Endothelial cell of umbilical vein (primary cell): ENCODE results near the gene MUC7. TPM values are rescaled to one million over a fixed set of nuclear protein-coding genes. Genes with fewer than 3 reads are reported as not detected.

Experiments
- BruUV-seq: library from RNA; stranded (reverse); fragments of 400-500 nt; replicated peaks from 2 replicates; lab custom pipeline; 2021; lab: Mats Ljungman, UMichigan
- CTCF ChIA-PET: fragments of 300-600, 350-600 bp; sonication (Branson Sonifier 250); formaldehyde crosslinking; loops from one replicate; lab custom pipeline; 2021; ENCODE audit warnings: antibody characterized with exemption, inconsistent platforms; lab: Charles Lee
- POLR2A ChIA-PET: fragments of 300-600, 350-600 bp; sonication (Branson Sonifier 250); formaldehyde crosslinking; loops from one replicate; lab custom pipeline; 2021; ENCODE audit warnings: antibody characterized with exemption, inconsistent platforms; lab: Charles Lee
- DNase-seq: peaks from one replicate; pipeline ENCODE4 v3.0.0-alpha.2; 2011; ENCODE audit warnings: low read depth, low spot score
- FAIRE-seq: peaks from 2 replicates; lab custom pipeline; 2011; peaks lifted over from hg19 to GRCh38; lab: Jason Lieb, UNC
- H2AFZ ChIP-seq: 2 replicates; pipeline ENCODE4 v1.6.0; 2012; ENCODE audit warnings: low read depth, low read length, control low read depth, inconsistent platforms
- H3K27ac ChIP-seq: 2 replicates; pipeline ENCODE4 v1.5.1; 2011; ENCODE audit warnings: low read depth, mild to moderate bottlenecking, control low read depth, low read length, moderate library complexity; ENCODE audit not compliant: insufficient read depth
- H3K27me3 ChIP-seq, 2 experiments: 2 replicates each; pipeline versions ENCODE4 v1.6.0 to v1.6.1; 2011; ENCODE audit warnings: low read length in 2 of 2, mixed read lengths in 1 of 2; ENCODE audit not compliant: control insufficient read depth in 2 of 2, insufficient read depth in 2 of 2
- H3K36me3 ChIP-seq, 2 experiments: 2 replicates in 1 of 2; 3 replicates in 1 of 2; pipeline ENCODE4 v1.5.1; 2011; ENCODE audit warnings: low read length in 2 of 2, mild to moderate bottlenecking in 1 of 2, moderate library complexity in 1 of 2; ENCODE audit not compliant: control insufficient read depth in 2 of 2, insufficient read depth in 2 of 2; ENCODE audit errors: extremely low read depth in 1 of 2
- H3K4me1 ChIP-seq: 3 replicates; pipeline ENCODE4 v1.5.1; 2011; ENCODE audit warnings: mild to moderate bottlenecking, low read length; ENCODE audit not compliant: control insufficient read depth, insufficient read depth; ENCODE audit errors: extremely low read depth
- H3K4me2 ChIP-seq: 2 replicates; pipeline ENCODE4 v1.6.1; 2011; ENCODE audit warnings: low read length, control low read depth, mixed read lengths; ENCODE audit not compliant: insufficient read depth
- H3K4me3 ChIP-seq, 3 experiments: fragments of 200-600 bp in 1 of 3; sonication (generic), shearing (Covaris generic) in 1 of 3; replicated peaks in 1 of 3; 2 replicates each; pipeline ENCODE4 v1.5.1; 2011 to 2016; ENCODE audit warnings: control low read depth in 3 of 3, low read length in 3 of 3, mild to moderate bottlenecking in 2 of 3, inconsistent platforms in 1 of 3, low read depth in 1 of 3, moderate library complexity in 1 of 3; ENCODE audit not compliant: insufficient read depth in 1 of 3
- H3K79me2 ChIP-seq: 2 replicates; pipeline ENCODE4 v1.6.0; 2012; ENCODE audit warnings: low read length, inconsistent platforms; ENCODE audit not compliant: control insufficient read depth, insufficient read depth
- H3K9ac ChIP-seq: replicated peaks from 2 replicates; pipeline ENCODE3; 2011; ENCODE audit warnings: low read length, control low read depth; ENCODE audit not compliant: insufficient read depth; ENCODE audit errors: extremely low read depth
- H3K9me1 ChIP-seq: replicated peaks from 3 replicates; pipeline ENCODE4 v1.6.0; 2011; ENCODE audit warnings: mild to moderate bottlenecking, low read length; ENCODE audit not compliant: control insufficient read depth, insufficient read depth; ENCODE audit errors: extremely low read depth
- H3K9me3 ChIP-seq: replicated peaks from 2 replicates; pipeline ENCODE4 v1.5.1; 2012; ENCODE audit warnings: low read length, inconsistent platforms; ENCODE audit not compliant: control insufficient read depth, insufficient read depth
- H4K20me1 ChIP-seq: replicated peaks from 2 replicates; pipeline ENCODE3; 2011; ENCODE audit warnings: mild to moderate bottlenecking, low read length; ENCODE audit not compliant: control insufficient read depth, insufficient read depth; ENCODE audit errors: extremely low read depth
- EZH2 ChIP-seq: IDR thresholded peaks from 2 replicates; pipeline ENCODE4 v1.6.1; 2012; ENCODE audit warnings: borderline replicate concordance, low read depth, mild to moderate bottlenecking, moderate library complexity, low read length, inconsistent platforms; ENCODE audit not compliant: severe bottlenecking
- FOS ChIP-seq: IDR thresholded peaks from 2 replicates; pipeline ENCODE4 v1.6.1; 2011; ENCODE audit warnings: mild to moderate bottlenecking, low read length, moderate library complexity, borderline replicate concordance; ENCODE audit not compliant: insufficient read depth
- GATA2 ChIP-seq: IDR thresholded peaks from 2 replicates; pipeline ENCODE4 v1.7.0; 2011; ENCODE audit warnings: low read depth, mild to moderate bottlenecking, moderate library complexity, mixed read lengths, low read length; ENCODE audit not compliant: insufficient read length, insufficient read depth
- JUN ChIP-seq: IDR thresholded peaks from 2 replicates; pipeline ENCODE4 v1.6.1; 2011; ENCODE audit warnings: borderline replicate concordance, low read depth; ENCODE audit not compliant: insufficient read length, insufficient read depth
- MYC ChIP-seq: IDR thresholded peaks from one replicate; pipeline ENCODE4 v1.6.1; 2011; ENCODE audit warnings: mild to moderate bottlenecking, low read depth, low read length
- POLR2A ChIP-seq: IDR thresholded peaks from 2 replicates; pipeline ENCODE4 v1.6.1; 2012; ENCODE audit warnings: low read depth, mild to moderate bottlenecking, control low read depth, low read length
- POLR2AphosphoS5 ChIP-seq: IDR thresholded peaks from 2 replicates; pipeline ENCODE4 v1.6.1; 2012; ENCODE audit warnings: low read depth, mild to moderate bottlenecking, control low read depth, low read length, moderate library complexity; ENCODE audit not compliant: insufficient read depth
- dilution Hi-C: fragments of 300-500 bp; cut with MboI; formaldehyde crosslinking; loops from one replicate; pipeline ENCODE4 v1.15.0; 2019; ENCODE audit warnings: low sequenced_read_pairs; ENCODE audit not compliant: extremely low pct_ligation_motif_present
- intact Hi-C: fragments of 100-400 bp; cut with micrococcal nuclease; formaldehyde crosslinking; loops from one replicate; pipeline ENCODE4 v1.10.0; 2022
- polyA plus RNA-seq, 4 experiments: library from polyadenylated mRNA; depleted of rRNA in 3 of 4; stranded (reverse) in 3 of 4; unstranded in 1 of 4; fragments of >200 nt; gene quantifications; 2 replicates each; pipeline versions ENCODE4 v1.2.1 to v1.2.3, GENCODE V29; 2011 to 2012; ENCODE audit warnings: missing spikeins in 1 of 4
- total RNA-seq: library from RNA; stranded (reverse); gene quantifications from 2 replicates; pipeline ENCODE4 v1.2.3, GENCODE V29; 2021
- TF ChIP-seq, protein P1 (sequence below): IDR thresholded peaks from 2 replicates; pipeline ENCODE4 v1.6.1; 2011; ENCODE audit not compliant: insufficient read depth, insufficient read length
- TF ChIP-seq, protein P2 (sequence below), 2 donors: IDR thresholded peaks; 1 replicate in 1 of 2; 2 replicates in 1 of 2; pipeline ENCODE4 v1.5.1; 2011; ENCODE audit warnings: low read length in 2 of 2, mild to moderate bottlenecking in 2 of 2, moderate library complexity in 2 of 2, control low read depth in 1 of 2, inconsistent platforms in 1 of 2, low read depth in 1 of 2; ENCODE audit not compliant: insufficient read depth in 1 of 2; ENCODE audit errors: extremely low read depth in 1 of 2

MUC7 gene
- total and polyA plus RNA-seq, 2 donors (not counting 3 experiments of a cell fraction or from before 2014, with no cell fraction given), result not detected

GRCh38 chr4:70511365-70511764, 39.4 kb downstream of the MUC7 start:
- ChIA-PET CTCF (interaction anchor here (0.9 to 1.6 kb wide), 2 partner anchors 9 to 328 kb away, joined by 3 to 6 read pairs; no protein-coding TSS in a partner anchor), POLR2A (no interaction called here)
- intact Hi-C loops, result no loop called here

More at GRCh38 chr4:70511365-70511764, 39.4 kb downstream of the MUC7 start:
- DNase-seq (no peak), FAIRE-seq (no peak)
- dilution Hi-C loops, result no loop called here
- no peaks in the 10 kb centered on the region for H3K9me3 ChIP-seq
- H4K20me1 ChIP-seq, result no peaks in the 10 kb centered on the region
- no peak overlapping the region for H2AFZ ChIP-seq
- no peaks in the 10 kb centered on the region for H3K36me3 ChIP-seq
- no peaks in the 10 kb centered on the region for H3K79me2 ChIP-seq
- no peak overlapping the region for H3K27ac ChIP-seq
- H3K4me3 ChIP-seq, result no peak overlapping the region
- TF ChIP-seq, protein P1, sequence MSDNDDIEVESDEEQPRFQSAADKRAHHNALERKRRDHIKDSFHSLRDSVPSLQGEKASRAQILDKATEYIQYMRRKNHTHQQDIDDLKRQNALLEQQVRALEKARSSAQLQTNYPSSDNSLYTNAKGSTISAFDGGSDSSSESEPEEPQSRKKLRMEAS, result no peak
- no peak for TF ChIP-seq POLR2A
- no peak for TF ChIP-seq JUN
- no peak for TF ChIP-seq EZH2
- TF ChIP-seq MYC, result no peak
- TF ChIP-seq POLR2AphosphoS5, result no peak
- TF ChIP-seq GATA2, result no peak
- TF ChIP-seq, protein P2, sequence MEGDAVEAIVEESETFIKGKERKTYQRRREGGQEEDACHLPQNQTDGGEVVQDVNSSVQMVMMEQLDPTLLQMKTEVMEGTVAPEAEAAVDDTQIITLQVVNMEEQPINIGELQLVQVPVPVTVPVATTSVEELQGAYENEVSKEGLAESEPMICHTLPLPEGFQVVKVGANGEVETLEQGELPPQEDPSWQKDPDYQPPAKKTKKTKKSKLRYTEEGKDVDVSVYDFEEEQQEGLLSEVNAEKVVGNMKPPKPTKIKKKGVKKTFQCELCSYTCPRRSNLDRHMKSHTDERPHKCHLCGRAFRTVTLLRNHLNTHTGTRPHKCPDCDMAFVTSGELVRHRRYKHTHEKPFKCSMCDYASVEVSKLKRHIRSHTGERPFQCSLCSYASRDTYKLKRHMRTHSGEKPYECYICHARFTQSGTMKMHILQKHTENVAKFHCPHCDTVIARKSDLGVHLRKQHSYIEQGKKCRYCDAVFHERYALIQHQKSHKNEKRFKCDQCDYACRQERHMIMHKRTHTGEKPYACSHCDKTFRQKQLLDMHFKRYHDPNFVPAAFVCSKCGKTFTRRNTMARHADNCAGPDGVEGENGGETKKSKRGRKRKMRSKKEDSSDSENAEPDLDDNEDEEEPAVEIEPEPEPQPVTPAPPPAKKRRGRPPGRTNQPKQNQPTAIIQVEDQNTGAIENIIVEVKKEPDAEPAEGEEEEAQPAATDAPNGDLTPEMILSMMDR (IDR thresholded peaks at IDR 0.05; ENCODE audit: extremely low read depth in 1 of 2, insufficient read depth in 1 of 2, low read depth in 1 of 2, low read length in 2 of 2), result no peak
- TF ChIP-seq FOS, result no peak
- no peak overlapping the region for H3K9ac ChIP-seq
- H3K4me1 ChIP-seq, result no peaks in the 10 kb centered on the region
- no TSS peak for BruUV-seq
- no peaks in the 10 kb centered on the region for H3K9me1 ChIP-seq
- H3K4me2 ChIP-seq, result no peak overlapping the region
- H3K27me3 ChIP-seq, result peaks cover 0 to 1% of the 10 kb centered on the region in 2 experiments
